ENCODE data around the gene SPAG6.
"Not testable (repeated sequence)": the region's sequence is repeated elsewhere in the genome, so short reads cannot be mapped to it uniquely, and the experiment has no call there.

The SPAG6 gene

DNA sequence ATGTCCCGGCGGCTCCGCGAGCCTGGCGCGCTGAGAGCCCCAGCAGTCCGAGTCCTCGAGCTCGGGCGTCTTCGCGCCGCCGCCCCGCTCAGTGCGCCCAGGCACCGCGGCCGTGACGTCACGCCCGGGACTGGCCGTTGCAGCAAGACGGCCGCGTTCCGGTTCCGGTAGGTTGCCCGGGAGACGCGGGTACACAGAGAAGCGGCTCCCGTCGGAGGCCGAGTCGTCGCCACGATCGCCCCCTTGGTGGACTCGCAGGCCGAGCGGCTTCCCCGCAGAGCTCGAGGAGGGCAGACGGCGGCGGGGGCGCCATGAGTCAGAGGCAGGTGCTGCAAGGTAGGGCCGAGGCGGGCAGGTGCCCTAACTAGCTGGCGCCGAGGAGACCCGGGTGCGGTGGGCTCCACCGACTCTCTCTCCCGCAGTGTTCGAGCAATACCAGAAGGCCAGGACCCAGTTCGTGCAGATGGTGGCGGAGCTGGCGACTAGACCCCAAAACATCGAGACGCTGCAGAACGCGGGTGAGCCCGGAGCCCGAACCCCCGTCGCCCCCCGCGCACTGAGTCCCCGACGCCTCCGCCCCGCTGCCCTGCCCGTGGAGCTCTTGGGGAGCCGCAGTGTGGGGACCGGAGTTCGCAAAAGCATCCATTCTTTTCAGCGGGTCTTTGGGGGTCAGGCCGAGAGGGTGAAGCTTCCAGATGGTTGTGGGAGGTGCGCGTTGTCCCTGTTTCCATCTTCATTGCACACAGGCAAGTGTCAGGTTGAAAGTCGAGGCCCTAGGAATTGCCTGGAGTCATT, at the start of gene SPAG6:
SPAG6 (plus strand) TSS at position 196 of the 795 bp plus-strand sequence; CDS start at position 312, 116 bp downstream.
- no peak within 1 kb of the TSS for H3K4me3 ChIP-seq (ENCODE audit: low read length)
- TF ChIP-seq CTCF (conservative IDR thresholded peaks at IDR 0.05; ENCODE audit: low read depth, low read length): no peak
- no peak for DNase-seq (ENCODE audit: low read depth)

GRCh38 chr10:22301193-22301592, 44.1 kb upstream of the SPAG6 start:
- no peak for DNase-seq (ENCODE audit: low read depth)
- TF ChIP-seq CTCF (conservative IDR thresholded peaks at IDR 0.05; ENCODE audit: low read depth, low read length): no peak
- H3K4me3 ChIP-seq (ENCODE audit: low read length): no peak overlapping the region

- no peak for DNase-seq (ENCODE audit: low read depth)
- no peak for TF ChIP-seq CTCF (conservative IDR thresholded peaks at IDR 0.05; ENCODE audit: low read depth, low read length)
- no peak overlapping the region for H3K4me3 ChIP-seq (ENCODE audit: low read length)
Measured at GRCh38 chr10:22303461-22303860, 41.8 kb upstream of the SPAG6 start.

DNA sequence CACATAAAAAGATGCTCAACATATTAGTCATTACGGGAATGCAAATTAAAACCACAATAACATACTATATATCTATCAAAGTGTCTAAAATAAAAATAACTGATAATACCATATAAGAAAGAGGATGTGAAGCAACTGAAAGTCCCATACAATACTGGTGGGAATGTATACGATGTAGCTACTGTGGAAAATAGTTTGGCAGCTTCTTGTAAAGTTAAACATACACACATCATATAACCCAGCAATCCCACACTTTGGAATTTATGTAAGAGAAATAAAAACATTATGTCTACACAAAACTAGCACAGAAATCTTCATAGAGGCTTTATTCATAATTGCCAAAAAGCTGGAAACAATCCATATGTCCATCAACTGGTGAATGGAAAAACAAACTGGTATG, 39.6 kb upstream of the SPAG6 start:
- TF ChIP-seq CTCF (conservative IDR thresholded peaks at IDR 0.05; ENCODE audit: low read depth, low read length): no peak
- no peak overlapping the region for H3K4me3 ChIP-seq (ENCODE audit: low read length)
- DNase-seq (ENCODE audit: low read depth): no peak

DNA sequence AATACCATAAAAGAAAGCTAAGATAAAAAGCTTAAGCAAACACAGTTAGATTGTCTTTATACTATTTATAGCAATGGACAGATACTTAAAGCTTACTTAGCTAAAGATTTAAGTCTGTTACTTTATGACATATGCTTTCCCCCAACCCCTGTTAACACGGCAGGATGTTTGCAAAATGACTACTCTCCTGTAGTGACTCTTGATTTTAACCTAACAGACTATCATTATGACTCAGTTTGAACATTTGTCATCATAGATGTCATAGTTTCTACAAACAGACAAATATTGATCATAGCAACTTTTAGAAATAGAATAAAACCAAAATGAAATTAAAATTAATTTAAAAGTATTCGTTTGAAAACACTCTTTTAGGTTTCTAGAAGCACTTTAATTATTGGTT, 36.9 kb upstream of the SPAG6 start:
- DNase-seq (ENCODE audit: low read depth): no peak
- H3K4me3 ChIP-seq (ENCODE audit: low read length): no peak overlapping the region
- TF ChIP-seq CTCF (conservative IDR thresholded peaks at IDR 0.05; ENCODE audit: low read depth, low read length): no peak

- no peak overlapping the region for H3K4me3 ChIP-seq (ENCODE audit: low read length)
- TF ChIP-seq CTCF (conservative IDR thresholded peaks at IDR 0.05; ENCODE audit: low read depth, low read length): no peak
- no peak for DNase-seq (ENCODE audit: low read depth)
Measured at GRCh38 chr10:22309180-22310000, 35.9 kb upstream of the SPAG6 start.

GRCh38 chr10:22310012-22310411, 35.3 kb upstream of the SPAG6 start:
- not testable (repeated sequence) for H3K4me3 ChIP-seq (ENCODE audit: low read length); DNase-seq (ENCODE audit: low read depth)
